NCI-H226 (cell line): Measurements from ENCODE around the gene MLLT3.

Source experiments
- DNase-seq: peaks from one replicate; pipeline ENCODE4 v3.0.0-alpha.2; 2015

Gene MLLT3

GRCh38 chr9:20553558-20554149, 68.6 kb downstream of the MLLT3 start:
- DNase-seq: no peak

- no peak for DNase-seq
Measured at GRCh38 chr9:20552874-20553557, 69.3 kb downstream of the MLLT3 start.

GRCh38 chr9:20551835-20552234, 70.5 kb downstream of the MLLT3 start:
- no peak for DNase-seq

GRCh38 chr9:20551236-20551635, 71.1 kb downstream of the MLLT3 start:
- DNase-seq: peak; percentile 46

- DNase-seq: no peak
Measured at GRCh38 chr9:20550326-20550725, 72.0 kb downstream of the MLLT3 start.

- no peak for DNase-seq
Measured at GRCh38 chr9:20549053-20549452, 73.2 kb downstream of the MLLT3 start.

GRCh38 chr9:20545023-20545622, 77.2 kb downstream of the MLLT3 start:
- DNase-seq: no peak

- no peak for DNase-seq
Measured at GRCh38 chr9:20540169-20540863, 82.0 kb downstream of the MLLT3 start.

GRCh38 chr9:20538956-20539355, 83.3 kb downstream of the MLLT3 start:
- peak; percentile 65 for DNase-seq

- DNase-seq: no peak
Measured at GRCh38 chr9:20538092-20538491, 84.2 kb downstream of the MLLT3 start.

GRCh38 chr9:20537294-20537693, 85.0 kb downstream of the MLLT3 start:
- no peak for DNase-seq

- DNase-seq: no peak
Measured at GRCh38 chr9:20532584-20532983, 89.7 kb downstream of the MLLT3 start.

GRCh38 chr9:20529837-20530236, 92.5 kb downstream of the MLLT3 start:
- no peak for DNase-seq

GRCh38 chr9:20528253-20528652, 94.0 kb downstream of the MLLT3 start:
- no peak for DNase-seq

- DNase-seq: no peak
Measured at GRCh38 chr9:20526500-20527319, 95.6 kb downstream of the MLLT3 start.

- DNase-seq: no peak
Measured at GRCh38 chr9:20524776-20525175, 97.5 kb downstream of the MLLT3 start.

- DNase-seq: no peak
Measured at GRCh38 chr9:20518737-20519136, 103.6 kb downstream of the MLLT3 start.

- DNase-seq: peak; percentile 11
Measured at GRCh38 chr9:20513126-20513913, 109.0 kb downstream of the MLLT3 start.

- DNase-seq: no peak
Measured at GRCh38 chr9:20512636-20513035, 109.7 kb downstream of the MLLT3 start.

GRCh38 chr9:20512106-20512505, 110.2 kb downstream of the MLLT3 start:
- DNase-seq: peak; percentile 3

GRCh38 chr9:20511686-20512085, 110.6 kb downstream of the MLLT3 start:
- DNase-seq: no peak

GRCh38 chr9:20509466-20509865, 112.8 kb downstream of the MLLT3 start:
- DNase-seq: no peak
